Spleen (tissue), 11 donors: Measurements from ENCODE around the gene GPR135. TPM values are rescaled to one million over a fixed set of nuclear protein-coding genes. Genes with fewer than 3 reads are reported as not detected.

ENCODE experiments used
- DNase-seq: peaks from one replicate; pipeline ENCODE4 v3.0.0-alpha.2; 2020
- H3K27ac ChIP-seq, 8 donors: fragments of 200-600 bp; sonication (generic) in 7 of 8; 1 replicate in 4 of 8; 2 replicates in 4 of 8; pipeline versions ENCODE4 v1.5.0 to v1.8.0; 2016 to 2021; ENCODE audit warnings: inconsistent platforms in 4 of 8, mild to moderate bottlenecking in 4 of 8, moderate library complexity in 1 of 8
- H3K27me3 ChIP-seq, 7 donors: fragments of 200-600 bp; sonication (generic) in 6 of 7; replicated peaks in 1 of 7; 1 replicate in 4 of 7; 2 replicates in 3 of 7; pipeline versions ENCODE4 v1.5.0 to v1.8.0; 2016 to 2021; ENCODE audit warnings: inconsistent platforms in 3 of 7, mild to moderate bottlenecking in 1 of 7
- H3K36me3 ChIP-seq, 6 donors: fragments of 200-600 bp; sonication (generic) in 5 of 6; 1 replicate in 4 of 6; 2 replicates in 2 of 6; pipeline versions ENCODE4 v1.5.0 to v1.8.0; 2016 to 2021; ENCODE audit warnings: inconsistent platforms in 2 of 6
- H3K4me1 ChIP-seq, 6 donors: fragments of 200-600 bp; sonication (generic) in 5 of 6; 1 replicate in 3 of 6; 2 replicates in 3 of 6; pipeline versions ENCODE4 v1.5.0 to v1.8.0; 2016 to 2021; ENCODE audit warnings: inconsistent platforms in 3 of 6
- H3K4me3 ChIP-seq, 8 donors: fragments of 200-600 bp; sonication (generic) in 7 of 8; 1 replicate in 4 of 8; 2 replicates in 4 of 8; pipeline versions ENCODE4 v1.5.0 to v1.8.0; 2016 to 2021; ENCODE audit warnings: inconsistent platforms in 4 of 8, mild to moderate bottlenecking in 4 of 8, moderate library complexity in 2 of 8
- H3K9me3 ChIP-seq, 8 donors: fragments of 200-600 bp; sonication (generic) in 7 of 8; 1 replicate in 4 of 8; 2 replicates in 4 of 8; pipeline versions ENCODE4 v1.5.0 to v1.8.0; 2016 to 2021; ENCODE audit warnings: inconsistent platforms in 4 of 8
- CTCF ChIP-seq, 11 experiments: fragments of 200-600 bp in 7 of 11; fragments of 450-650 bp in 4 of 11; sonication (generic) in 4 of 11; IDR thresholded peaks in 8 of 11; conservative IDR thresholded peaks in 3 of 11; 1 replicate in 7 of 11; 2 replicates in 4 of 11; pipeline versions ENCODE4 v1.4.0 to v1.8.0; 2016 to 2021; ENCODE audit warnings: antibody characterized with exemption in 11 of 11, inconsistent platforms in 4 of 11, mild to moderate bottlenecking in 1 of 11
- POLR2A ChIP-seq, 3 donors: fragments of 450-650 bp; IDR thresholded peaks; one replicate each; pipeline ENCODE4 v1.5.1; 2017; ENCODE audit warnings: antibody characterized with exemption in 3 of 3, mild to moderate bottlenecking in 1 of 3
- POLR2AphosphoS5 ChIP-seq, 3 donors: sonication (generic); formaldehyde crosslinking; IDR thresholded peaks; one replicate each; pipeline ENCODE4 v1.5.1; 2017; ENCODE audit warnings: antibody characterized with exemption in 3 of 3
- WGBS, 5 donors: extraction: QIAGEN DNeasy Blood & Tissue Kit in 3 of 5; methylation state at CpG; one replicate each; pipeline versions ENCODE4 v1.1.5 to v1.1.7; 2013 to 2018; 5-methylcytosine and 5-hydroxymethylcytosine counted together
- intact Hi-C: fragments of 100-400 bp; cut with DNase I; formaldehyde crosslinking; loops from one replicate; pipeline ENCODE4 v1.15.0; 2023; ENCODE audit warnings: low total_unique reads
- polyA plus RNA-seq, 3 donors: library from polyadenylated mRNA; stranded (reverse); fragments of 200-250 nt; gene quantifications; one replicate each; pipeline ENCODE4 v1.2.1, GENCODE V29; 2013
- total RNA-seq, 7 donors: library from RNA; depleted of rRNA in 3 of 7; stranded (reverse); fragments of >200 nt in 3 of 7; fragmentation: NEBNext Ultra II Directional in 4 of 7; extraction: Animal tissue kit (Norgen Biotek cat#: 25700) in 4 of 7; gene quantifications; one replicate each; pipeline versions ENCODE4 v1.1.0 to v1.2.1, GENCODE V29; 2016 to 2021
- donor health status: healthy with polysubstance abuse.
- donor health status: DM: no; HTN: no; CAD: no; lungs with moderate emphysema.
- donor health status: DM: no; HTN: no; CAD: no.
- donor health status: Bipolar disorder and iron deficiency.
- donor health status: healthy.
- donor health status: DM: no; HTN: no; CAD: no.
- donor health status: DM: yes; HTN: yes; CAD: no.

Gene GPR135
- total and polyA plus RNA-seq, 10 donors = 0.27 to 8.3 (median 2.7) TPM

- TF ChIP-seq CTCF (IDR thresholded peaks at IDR 0.05 in 8 of 11, conservative IDR thresholded peaks at IDR 0.05 in 3 of 11) (no peak), POLR2A (IDR thresholded peaks at IDR 0.05) (no peak), POLR2AphosphoS5 (IDR thresholded peaks at IDR 0.05) (no peak)
- Histone ChIP-seq H3K27ac (no peak overlapping the region), H3K4me3 (no peak overlapping the region), H3K36me3 (no peaks in the 10 kb centered on the region), H3K27me3 (no peaks in the 10 kb centered on the region), H3K9me3 (no peaks in the 10 kb centered on the region), H3K4me1 (peaks cover 0 to 10% (median 2%) of the 10 kb centered on the region in 6 donors)
- DNase-seq = no peak
- intact Hi-C loops = no loop called here
- WGBS, 5 donors = 50 to 81% (median 70%) methylated on average over 5 of the region's 5 CpGs
These were observed 25.8 kb downstream of the GPR135 start for GRCh38 chr14:59439256-59439965.

- H3K36me3 ChIP-seq = no peaks in the 10 kb centered on the region
- intact Hi-C loops = no loop called here
- no peak overlapping the region for H3K4me3 ChIP-seq
- H3K27ac ChIP-seq = no peak overlapping the region
- 57 to 81% (median 71%) methylated on average over 1 of the region's 1 CpG for WGBS, 5 donors
- TF ChIP-seq POLR2A (IDR thresholded peaks at IDR 0.05) (no peak), POLR2AphosphoS5 (IDR thresholded peaks at IDR 0.05) (no peak), CTCF (IDR thresholded peaks at IDR 0.05 in 8 of 11, conservative IDR thresholded peaks at IDR 0.05 in 3 of 11) (no peak)
- peaks cover 0 to 6% (median 0%) of the 10 kb centered on the region in 6 donors for H3K4me1 ChIP-seq
- DNase-seq = no peak
- H3K9me3 ChIP-seq = no peaks in the 10 kb centered on the region
- H3K27me3 ChIP-seq = no peaks in the 10 kb centered on the region
These were observed 27.0 kb downstream of the GPR135 start for GRCh38 chr14:59438195-59438647.

GRCh38 chr14:59435987-59436386, 29.2 kb downstream of the GPR135 start:
- TF ChIP-seq POLR2A (IDR thresholded peaks at IDR 0.05) (no peak), POLR2AphosphoS5 (IDR thresholded peaks at IDR 0.05) (no peak), CTCF (IDR thresholded peaks at IDR 0.05 in 8 of 11, conservative IDR thresholded peaks at IDR 0.05 in 3 of 11) (no peak)
- Histone ChIP-seq H3K4me3 (no peak overlapping the region), H3K27me3 (no peaks in the 10 kb centered on the region), H3K27ac (no peak overlapping the region), H3K4me1 (peaks cover 0 to 6% (median 0%) of the 10 kb centered on the region in 6 donors), H3K36me3 (no peaks in the 10 kb centered on the region), H3K9me3 (no peaks in the 10 kb centered on the region)
- intact Hi-C loops = no loop called here
- no peak for DNase-seq
- WGBS, 5 donors = 37 to 88% (median 62%) methylated on average over 1 of the region's 1 CpG

GRCh38 chr14:59435101-59435500, 30.1 kb downstream of the GPR135 start:
- WGBS, 5 donors = 84 to 93% (median 88%) methylated on average over 3 of the region's 3 CpGs
- Histone ChIP-seq H3K9me3 (no peaks in the 10 kb centered on the region), H3K4me1 (peaks cover 0 to 6% (median 0%) of the 10 kb centered on the region in 6 donors), H3K27ac (no peak overlapping the region), H3K27me3 (no peaks in the 10 kb centered on the region), H3K36me3 (no peaks in the 10 kb centered on the region), H3K4me3 (no peak overlapping the region)
- no peak for DNase-seq
- intact Hi-C loops = no loop called here
- TF ChIP-seq POLR2A (IDR thresholded peaks at IDR 0.05) (no peak), POLR2AphosphoS5 (IDR thresholded peaks at IDR 0.05) (no peak), CTCF (IDR thresholded peaks at IDR 0.05 in 8 of 11, conservative IDR thresholded peaks at IDR 0.05 in 3 of 11) (no peak)
